Nucleus accumbens (tissue), 56 donors: ENCODE data around the gene TMEM123.

Experiments
- DNase-seq, 56 donors: peaks; one replicate each; lab custom pipeline; 2025; lab: John Stamatoyannopoulos, UW

TMEM123 gene

GRCh38 chr11:102400603-102401002, 52.0 kb downstream of the TMEM123 start:
- DNase-seq, result no peak

- DNase-seq, result no peak
Observed at GRCh38 chr11:102399189-102399588, 53.4 kb downstream of the TMEM123 start.

GRCh38 chr11:102398297-102398696, 54.3 kb downstream of the TMEM123 start:
- no peak for DNase-seq

- no peak for DNase-seq
Observed at GRCh38 chr11:102396708-102397563, 55.6 kb downstream of the TMEM123 start.

- DNase-seq, result no peak
Observed at GRCh38 chr11:102395720-102396393, 56.7 kb downstream of the TMEM123 start.

- DNase-seq, result no peak
Observed at GRCh38 chr11:102393272-102393730, 59.3 kb downstream of the TMEM123 start.

- peak in 1 of 56 donors; percentile 15 for DNase-seq
Observed at GRCh38 chr11:102391549-102392237, 60.9 kb downstream of the TMEM123 start.

GRCh38 chr11:102390667-102391465, 61.7 kb downstream of the TMEM123 start:
- peak in 46 of 56 donors; percentile 10 to 82 (median 53) for DNase-seq

GRCh38 chr11:102389253-102389652, 63.3 kb downstream of the TMEM123 start:
- no peak for DNase-seq

GRCh38 chr11:102387043-102387781, 65.4 kb downstream of the TMEM123 start:
- DNase-seq, result no peak

- no peak for DNase-seq
Observed at GRCh38 chr11:102386136-102386734, 66.3 kb downstream of the TMEM123 start.

- no peak for DNase-seq
Observed at GRCh38 chr11:102385085-102386007, 67.2 kb downstream of the TMEM123 start.

GRCh38 chr11:102384419-102385079, 68.0 kb downstream of the TMEM123 start:
- no peak for DNase-seq

GRCh38 chr11:102383839-102384238, 68.7 kb downstream of the TMEM123 start:
- no peak for DNase-seq

- DNase-seq, result no peak
Observed at GRCh38 chr11:102382384-102382783, 70.2 kb downstream of the TMEM123 start.

- no peak for DNase-seq
Observed at GRCh38 chr11:102378818-102379217, 73.7 kb downstream of the TMEM123 start.

GRCh38 chr11:102377891-102378290, 74.7 kb downstream of the TMEM123 start:
- no peak for DNase-seq
